Left lobe of liver (tissue), 2 donors: ENCODE measurements around the gene PLB1. TPM values are rescaled to one million over a fixed set of nuclear protein-coding genes. Genes with fewer than 3 reads are reported as not detected.

ENCODE experiments used
- ATAC-seq: fragments of 200-7000 bp; cut with Tn5 transposase; one replicate; pipeline ENCODE4 v1.9.1; 2020; ENCODE audit warnings: mild to moderate bottlenecking, moderate library complexity
- DNase-seq: peaks from one replicate; pipeline ENCODE4 v3.0.0-alpha.2; 2020; ENCODE audit warnings: low spot score
- total RNA-seq: library from RNA; stranded (reverse); gene quantifications from one replicate; pipeline ENCODE4 v1.2.1, GENCODE V29; 2021
- donor health status: DM: no; HTN: no; CAD: no; lungs with moderate emphysema.
- donor health status: DM: no; HTN: yes; CAD: no.

Gene PLB1, protein sequence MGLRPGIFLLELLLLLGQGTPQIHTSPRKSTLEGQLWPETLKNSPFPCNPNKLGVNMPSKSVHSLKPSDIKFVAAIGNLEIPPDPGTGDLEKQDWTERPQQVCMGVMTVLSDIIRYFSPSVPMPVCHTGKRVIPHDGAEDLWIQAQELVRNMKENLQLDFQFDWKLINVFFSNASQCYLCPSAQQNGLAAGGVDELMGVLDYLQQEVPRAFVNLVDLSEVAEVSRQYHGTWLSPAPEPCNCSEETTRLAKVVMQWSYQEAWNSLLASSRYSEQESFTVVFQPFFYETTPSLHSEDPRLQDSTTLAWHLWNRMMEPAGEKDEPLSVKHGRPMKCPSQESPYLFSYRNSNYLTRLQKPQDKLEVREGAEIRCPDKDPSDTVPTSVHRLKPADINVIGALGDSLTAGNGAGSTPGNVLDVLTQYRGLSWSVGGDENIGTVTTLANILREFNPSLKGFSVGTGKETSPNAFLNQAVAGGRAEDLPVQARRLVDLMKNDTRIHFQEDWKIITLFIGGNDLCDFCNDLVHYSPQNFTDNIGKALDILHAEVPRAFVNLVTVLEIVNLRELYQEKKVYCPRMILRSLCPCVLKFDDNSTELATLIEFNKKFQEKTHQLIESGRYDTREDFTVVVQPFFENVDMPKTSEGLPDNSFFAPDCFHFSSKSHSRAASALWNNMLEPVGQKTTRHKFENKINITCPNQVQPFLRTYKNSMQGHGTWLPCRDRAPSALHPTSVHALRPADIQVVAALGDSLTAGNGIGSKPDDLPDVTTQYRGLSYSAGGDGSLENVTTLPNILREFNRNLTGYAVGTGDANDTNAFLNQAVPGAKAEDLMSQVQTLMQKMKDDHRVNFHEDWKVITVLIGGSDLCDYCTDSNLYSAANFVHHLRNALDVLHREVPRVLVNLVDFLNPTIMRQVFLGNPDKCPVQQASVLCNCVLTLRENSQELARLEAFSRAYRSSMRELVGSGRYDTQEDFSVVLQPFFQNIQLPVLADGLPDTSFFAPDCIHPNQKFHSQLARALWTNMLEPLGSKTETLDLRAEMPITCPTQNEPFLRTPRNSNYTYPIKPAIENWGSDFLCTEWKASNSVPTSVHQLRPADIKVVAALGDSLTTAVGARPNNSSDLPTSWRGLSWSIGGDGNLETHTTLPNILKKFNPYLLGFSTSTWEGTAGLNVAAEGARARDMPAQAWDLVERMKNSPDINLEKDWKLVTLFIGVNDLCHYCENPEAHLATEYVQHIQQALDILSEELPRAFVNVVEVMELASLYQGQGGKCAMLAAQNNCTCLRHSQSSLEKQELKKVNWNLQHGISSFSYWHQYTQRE (N-terminal part only)
- total RNA-seq: 0.45 TPM

DNA sequence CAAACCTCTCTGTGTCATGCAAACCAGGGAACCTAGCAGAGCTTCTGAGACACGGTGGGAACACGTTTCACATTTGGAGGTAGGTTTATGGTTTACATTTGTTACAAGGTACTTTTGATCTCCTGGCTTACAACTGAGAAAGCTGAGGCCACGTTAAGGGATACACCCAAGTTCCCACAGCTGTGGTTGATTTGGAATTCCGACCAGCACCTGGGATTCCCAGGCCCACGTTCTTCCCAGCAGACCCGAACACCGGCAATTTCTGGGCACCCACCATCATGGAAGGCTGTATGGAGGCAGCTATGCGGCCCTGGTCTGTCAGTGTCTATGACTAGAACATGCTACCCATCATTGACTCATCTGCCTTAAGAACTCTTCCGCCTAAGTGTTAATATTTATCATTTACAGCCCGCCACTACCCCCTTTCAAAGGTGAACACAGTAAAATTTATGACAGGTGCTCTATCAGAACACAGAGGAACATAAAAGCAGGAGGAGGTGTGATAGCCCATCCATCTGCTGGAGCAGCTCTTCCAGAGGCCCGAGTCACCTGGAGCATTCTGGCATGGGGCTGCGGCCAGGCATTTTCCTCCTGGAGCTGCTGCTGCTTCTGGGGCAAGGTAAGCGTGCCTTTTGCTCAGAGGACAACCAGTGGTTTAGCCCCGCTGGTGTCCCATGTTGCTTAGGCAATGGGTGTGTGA, at the start of gene PLB1:
Gene PLB1, plus strand, starts transcription at position 510 of the 700 bp plus-strand sequence. Its CDS starts 55 bp downstream, at position 565.
- no peak for ATAC-seq
- no peak for DNase-seq

DNA sequence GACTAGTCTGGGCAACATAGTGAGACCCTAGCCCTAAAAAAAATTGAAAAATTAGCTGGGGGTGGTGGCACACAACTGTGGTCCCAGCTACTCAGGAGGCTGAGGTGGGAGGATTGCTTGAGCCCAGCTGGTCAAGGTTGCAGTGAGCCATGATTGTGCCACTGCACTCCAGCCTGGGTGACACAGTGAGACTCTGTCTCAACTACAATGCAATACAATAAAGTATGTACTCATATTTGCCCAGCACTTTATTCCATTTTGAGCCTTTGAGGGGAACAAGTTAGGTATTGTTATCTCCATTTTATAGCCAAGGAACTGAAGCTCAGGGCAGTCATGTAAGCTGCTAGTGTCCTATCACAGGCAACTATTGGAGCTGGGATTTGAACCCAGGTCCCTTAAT, 49.3 kb upstream of the PLB1 start:
- DNase-seq (no peak), ATAC-seq (no peak)

DNA sequence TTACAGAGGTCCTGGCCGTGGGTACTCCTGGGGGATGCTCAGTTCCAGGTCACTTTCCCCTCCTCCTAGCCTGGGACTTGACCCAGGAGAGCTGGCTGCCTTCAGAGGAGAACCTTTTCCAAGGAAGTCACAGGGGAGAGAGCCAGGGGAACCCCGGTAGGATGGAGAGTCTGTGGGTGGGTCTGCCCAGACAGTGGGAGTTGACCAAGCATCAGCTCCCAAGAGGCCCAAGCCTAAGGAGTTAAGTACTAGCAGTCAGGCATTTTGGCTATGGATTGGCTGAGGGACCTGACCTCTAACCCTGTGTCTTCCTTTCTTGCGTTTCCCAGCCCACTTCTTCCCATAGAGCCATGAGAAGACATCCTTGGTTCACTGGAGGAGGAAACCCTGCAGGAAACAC, 48.8 kb upstream of the PLB1 start:
- no peak for DNase-seq
- ATAC-seq: no peak

DNA sequence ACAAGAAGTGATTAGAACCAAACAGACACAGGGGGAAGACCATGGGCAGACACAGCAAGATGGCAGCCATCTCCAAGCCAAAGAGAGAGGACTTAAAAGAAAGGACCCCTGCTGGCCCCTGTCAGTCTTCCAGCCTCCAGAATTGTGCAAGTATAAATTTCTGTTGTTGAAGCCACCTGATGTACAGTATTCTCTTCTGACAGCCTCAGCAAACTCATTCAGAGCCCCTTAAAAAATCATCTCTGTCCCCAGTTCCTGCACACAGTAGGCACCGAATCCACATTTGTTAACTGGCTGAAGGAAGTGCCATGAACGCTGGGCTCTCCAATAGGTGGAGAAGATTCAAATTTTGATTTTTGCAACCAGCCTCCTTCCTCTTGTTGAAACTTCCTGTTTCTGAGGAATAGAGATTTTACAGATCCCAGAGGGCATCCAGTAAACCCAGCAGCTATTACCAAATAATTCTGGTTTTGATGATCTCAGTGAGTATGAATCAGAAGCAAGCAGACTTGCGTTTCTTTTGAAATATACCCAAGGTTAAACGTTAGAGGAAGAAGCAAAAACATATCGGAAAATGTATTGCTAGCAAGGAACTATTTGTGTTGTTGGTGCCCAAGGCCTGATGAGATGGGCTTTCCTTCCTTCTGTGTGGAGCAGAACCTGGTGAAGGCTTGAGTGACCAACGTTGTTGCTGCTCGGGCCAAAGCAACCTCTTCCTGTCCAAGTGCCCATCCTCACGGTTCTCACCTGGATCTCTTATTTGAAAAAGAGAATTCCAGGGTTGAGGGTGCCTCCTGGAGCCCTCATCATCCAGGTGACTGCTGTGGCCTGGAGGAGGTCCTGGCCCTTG, 47.7 kb upstream of the PLB1 start:
- DNase-seq (no peak), ATAC-seq (no peak)

DNA sequence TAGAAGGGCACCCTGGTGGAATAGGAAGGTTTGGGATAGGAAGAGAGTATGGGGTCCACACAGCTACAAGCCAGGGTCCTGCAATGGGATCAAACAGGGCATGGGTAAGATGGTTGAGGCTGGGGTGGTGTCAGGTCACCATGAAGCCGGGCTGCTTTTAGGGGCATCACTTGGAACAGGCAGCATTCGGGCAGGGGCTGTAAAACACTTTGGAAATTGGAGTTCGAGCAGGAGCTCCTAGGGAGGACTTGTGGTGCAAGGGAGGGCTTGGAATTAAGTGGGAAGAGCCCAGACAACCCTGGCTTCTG, 47.1 kb upstream of the PLB1 start:
- no peak for DNase-seq
- ATAC-seq: no peak

DNA sequence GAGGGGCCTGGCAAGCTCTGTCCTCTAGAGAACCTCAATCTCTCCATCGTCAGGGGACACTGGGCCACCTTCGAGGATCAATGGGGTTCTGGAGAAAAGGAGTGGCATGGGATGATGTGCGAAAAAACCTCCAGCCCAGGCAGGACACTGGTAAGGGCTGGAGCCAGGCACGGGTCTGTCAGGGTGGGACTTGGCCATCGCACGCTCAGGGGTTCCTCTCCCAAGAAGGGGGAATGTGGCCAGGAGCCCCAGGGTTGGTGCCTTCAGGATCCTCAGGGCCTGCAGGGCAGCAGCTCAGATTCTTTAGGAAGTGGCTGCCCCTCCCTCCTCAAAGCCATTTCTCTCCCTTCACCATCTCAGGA, 46.8 kb upstream of the PLB1 start:
- ATAC-seq: no peak
- DNase-seq: no peak

DNA sequence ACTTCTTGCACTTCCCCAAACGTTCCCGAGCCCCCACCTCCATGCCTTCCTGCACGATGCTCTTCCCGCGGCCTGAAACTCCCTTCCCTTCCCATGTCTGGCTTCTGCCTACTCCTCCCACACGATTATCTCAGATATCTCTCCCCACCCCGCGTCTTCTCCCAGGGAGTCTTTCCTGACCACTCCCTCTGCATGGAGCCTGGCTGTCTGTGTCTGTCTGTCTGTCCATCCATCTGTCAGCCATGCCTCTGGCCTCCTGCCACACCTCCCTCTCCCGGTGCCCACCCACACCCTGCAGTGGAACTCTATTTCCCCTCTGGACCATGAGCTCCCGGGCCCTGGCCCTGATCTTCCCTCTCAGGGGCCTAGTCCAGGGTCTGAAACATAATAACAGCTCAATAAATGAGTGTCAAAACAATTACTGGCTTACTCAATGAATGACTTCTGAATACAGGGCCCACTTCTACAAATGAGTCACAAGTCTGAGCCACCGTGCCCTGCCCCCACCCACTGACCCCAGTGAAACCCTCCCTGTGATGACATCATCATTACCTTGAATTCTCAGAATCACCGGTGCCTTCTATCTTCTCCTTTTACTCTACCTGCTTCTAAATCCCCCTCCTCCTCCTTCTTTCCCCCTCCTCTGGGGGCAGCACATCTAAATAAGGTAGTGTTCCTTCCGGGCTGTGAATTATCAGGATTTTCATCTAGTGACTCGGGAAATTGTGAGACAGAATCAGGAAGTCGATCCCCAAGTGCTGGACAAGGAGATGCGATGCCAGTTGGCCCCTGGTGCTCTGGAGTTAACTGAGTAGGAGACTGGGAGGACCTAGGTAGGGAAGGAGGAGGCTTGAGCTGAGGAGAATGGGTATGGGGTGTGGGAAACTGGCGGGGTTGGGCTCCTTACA, 46.1 kb upstream of the PLB1 start:
- DNase-seq (no peak), ATAC-seq (no peak)

DNA sequence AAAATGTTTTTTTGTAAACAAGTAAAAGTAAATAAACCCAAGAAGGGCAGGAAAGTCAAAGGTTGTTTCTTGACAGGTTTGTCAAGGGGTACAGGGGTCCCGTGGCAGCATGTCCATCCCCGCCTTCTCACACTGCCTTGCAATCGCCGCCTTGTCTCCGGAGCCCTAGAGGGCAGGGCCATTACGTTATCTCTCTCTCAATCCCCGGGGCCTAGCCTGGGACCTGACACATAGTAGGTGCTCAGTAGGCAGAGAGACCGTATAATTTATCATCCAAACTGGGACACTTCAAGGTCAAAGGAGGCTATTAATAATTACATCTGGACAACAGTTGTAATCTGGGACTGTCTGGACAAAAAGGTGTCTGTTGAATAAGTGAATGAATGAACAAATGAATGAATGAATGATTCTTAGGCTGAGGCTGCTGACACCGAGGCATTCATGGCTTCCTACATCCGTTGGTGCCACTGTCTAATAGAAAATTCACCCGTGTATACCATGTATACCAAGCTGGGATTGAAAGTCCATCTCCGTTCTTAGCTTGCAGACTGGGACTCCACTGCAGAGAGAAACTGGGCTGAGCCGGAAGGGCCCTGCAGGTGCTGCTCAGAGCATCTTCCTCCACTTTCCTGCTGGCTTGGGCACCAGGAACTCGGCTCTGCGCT, 44.8 kb upstream of the PLB1 start:
- ATAC-seq (no peak), DNase-seq (no peak)

DNA sequence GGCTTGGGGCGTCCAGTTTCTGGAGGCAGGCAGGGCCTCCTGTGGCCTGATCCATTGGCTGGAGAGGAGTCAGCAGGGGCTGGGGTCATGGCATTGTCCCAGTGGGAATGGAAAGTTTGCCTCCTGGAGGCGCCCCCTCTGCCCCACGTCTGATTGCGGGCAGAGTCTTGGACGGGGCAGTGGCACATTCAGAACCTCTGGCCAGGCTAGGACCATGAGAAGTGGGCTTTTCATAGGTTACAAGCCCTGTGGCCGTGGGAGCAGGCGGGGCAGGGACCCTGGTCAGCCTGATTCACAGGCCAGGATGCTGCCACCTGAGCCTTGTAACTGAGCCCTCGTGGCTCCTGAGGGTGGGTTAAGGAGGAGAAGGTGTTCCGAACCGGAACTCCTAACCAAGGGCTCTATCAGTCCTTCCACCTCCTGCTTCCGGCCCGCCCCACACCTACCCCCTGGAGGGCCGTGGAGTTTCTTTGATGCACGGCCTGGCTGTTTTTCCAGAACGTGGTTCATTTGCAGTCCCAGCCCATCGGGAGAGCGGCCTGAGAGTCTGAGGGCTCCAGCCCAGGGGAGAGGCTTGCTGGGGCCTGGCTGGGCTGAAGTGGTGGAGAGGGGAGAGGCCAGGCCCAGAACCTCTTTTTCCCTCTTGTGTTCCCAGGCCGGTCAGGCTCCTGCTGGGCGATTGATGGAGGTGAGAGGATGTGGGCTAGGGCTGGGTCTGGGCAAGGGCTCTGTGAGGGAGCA, 43.9 kb upstream of the PLB1 start:
- no peak for DNase-seq
- ATAC-seq: no peak

DNA sequence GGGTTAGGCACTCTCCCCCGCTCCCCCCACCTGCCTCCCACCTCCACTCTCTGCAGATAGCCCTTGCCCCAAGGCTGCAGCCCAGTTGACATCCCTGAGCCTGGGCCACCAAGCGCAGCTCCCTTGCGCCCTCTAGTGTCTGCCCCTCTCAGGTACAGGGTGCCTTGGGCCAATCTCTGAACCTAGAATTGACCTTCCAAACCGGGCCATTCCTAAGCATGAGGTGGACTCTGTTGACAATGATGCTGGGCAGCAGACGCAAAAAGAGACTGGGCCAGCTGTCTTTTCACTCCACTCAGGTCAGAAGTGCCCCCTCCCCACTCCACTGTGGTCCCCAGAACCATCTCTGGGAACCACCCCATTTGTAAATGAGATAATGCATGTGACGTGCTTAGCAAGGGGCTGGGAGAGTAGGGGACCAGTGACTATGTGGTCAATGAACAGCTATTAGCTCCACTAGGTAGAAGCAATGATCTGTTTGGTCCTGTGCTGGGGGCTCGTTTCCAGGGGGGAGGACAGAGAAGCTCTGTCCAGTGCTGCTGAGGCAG, 43.3 kb upstream of the PLB1 start:
- ATAC-seq: peak; percentile 98
- peak; percentile 77 for DNase-seq

DNA sequence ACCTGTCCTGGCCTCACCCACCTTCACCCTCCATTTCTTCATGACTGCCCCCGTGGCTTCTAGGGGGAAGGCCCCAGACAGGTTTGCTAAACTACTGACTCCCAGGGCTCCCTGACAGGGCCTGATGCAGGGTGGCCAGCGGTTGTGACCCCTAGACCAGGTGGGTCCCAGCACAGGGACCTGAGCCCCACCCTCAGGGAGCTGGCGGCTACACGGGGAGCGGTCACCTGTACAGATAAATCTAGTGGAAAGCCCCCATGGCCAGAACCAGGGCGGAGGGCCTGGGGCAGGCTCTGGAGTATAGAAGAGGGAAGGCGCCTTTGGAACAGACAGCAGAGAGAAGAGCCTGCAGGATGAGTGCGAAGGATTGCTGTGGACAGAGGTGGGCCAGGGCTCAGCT, 42.5 kb upstream of the PLB1 start:
- no peak for ATAC-seq
- no peak for DNase-seq

DNA sequence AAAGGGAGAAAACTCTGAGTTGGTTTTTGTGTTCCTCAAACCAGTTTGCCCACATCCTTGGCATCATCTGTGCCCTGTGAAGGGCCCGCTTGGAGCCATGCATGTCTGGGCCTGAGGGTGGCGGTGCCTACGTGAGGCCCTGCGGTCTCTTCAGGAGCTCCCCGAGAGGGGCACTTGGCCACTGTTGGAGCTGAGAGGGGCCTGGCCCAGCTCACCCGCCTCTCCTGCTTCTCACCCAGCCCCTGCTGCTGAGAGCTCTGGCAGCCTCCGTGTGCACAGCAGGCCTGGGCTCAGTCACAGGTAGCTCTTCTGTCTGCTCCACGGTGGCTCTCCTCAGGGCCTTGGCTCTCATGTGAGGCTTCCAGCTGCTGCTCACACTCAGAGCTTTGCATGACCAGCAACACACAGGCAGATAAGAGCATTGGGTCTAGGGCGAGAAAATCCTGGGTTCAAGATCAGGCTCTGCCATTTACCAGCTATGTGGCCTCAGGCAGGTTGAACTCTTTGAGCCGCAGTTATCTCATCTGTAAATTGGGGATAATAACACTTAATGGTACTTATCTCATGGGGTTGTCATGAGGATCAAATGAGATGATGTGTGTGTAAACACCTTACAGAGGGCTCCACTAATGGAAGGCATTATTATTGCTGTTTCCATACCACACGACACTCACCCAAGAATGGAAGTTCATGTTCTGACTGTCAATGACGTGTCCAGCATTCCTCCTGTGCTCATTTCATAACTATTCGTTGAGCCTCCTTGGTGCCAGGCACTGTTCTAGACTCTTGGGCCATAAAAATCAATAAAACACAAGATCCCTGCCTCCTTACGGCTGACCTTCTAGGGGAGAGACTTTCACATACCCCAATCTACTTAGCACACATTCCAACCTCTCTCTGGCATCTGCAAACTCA, 41.6 kb upstream of the PLB1 start:
- DNase-seq: no peak
- ATAC-seq: no peak

DNA sequence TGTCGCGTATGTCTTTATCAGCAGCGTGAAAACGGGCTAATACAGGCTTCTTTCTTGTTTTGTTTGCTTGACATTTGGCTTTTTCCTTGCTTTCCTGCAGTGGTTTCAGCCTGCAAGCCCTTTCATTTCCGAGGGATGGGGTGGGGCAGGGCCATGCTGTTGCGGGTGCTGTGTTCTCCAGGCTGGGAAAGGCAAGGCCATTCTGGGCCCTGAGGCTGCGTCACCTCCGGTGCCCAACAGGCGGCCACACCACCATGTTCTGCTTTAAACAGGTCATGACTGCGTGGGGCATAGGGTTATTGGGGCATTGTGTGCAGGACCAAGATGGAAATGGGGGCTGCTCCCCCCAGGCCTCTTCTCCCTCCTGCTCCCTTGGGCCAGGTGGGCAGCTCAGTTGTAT, 38.6 kb upstream of the PLB1 start:
- ATAC-seq (no peak), DNase-seq (no peak)

DNA sequence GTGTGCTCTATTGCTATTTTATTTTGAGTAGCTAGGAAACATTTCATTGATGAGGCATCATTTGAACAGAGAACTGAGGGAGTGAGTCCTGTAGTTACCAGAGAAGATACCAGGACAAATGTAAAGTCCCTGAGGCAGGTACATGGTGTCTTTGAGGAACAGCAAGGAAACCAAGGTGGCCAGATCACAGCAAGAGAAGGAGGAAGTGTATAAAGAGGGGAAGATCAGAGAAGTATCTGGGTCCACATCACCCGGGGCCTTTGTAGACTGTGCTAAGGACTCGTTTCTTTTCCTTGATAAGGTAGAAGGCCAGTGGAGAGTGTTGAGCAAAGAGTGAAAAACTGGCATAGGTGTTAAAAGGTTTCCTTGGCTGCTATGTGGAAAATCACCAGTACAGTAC, 34.8 kb upstream of the PLB1 start:
- DNase-seq (no peak), ATAC-seq (no peak)

DNA sequence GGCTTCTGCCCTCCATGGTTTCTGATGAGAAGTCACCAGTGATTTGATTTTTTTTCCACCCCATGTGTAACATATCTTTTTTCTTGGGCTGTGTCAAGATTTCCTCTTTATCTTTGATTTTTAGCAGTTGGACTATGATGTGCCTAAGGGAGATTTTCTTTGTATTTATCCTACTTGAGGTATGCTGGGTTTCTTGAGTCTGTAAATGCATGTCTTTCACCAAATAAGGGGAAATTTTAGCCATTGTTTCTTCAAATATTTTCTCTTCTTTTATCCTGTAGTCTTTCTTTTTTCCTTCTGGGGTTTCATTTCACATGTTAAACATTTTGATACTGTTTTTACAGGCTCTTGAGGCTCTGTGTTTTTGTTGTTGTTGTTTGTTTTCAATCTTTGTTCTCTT, 33.7 kb upstream of the PLB1 start:
- DNase-seq (no peak), ATAC-seq (no peak)

DNA sequence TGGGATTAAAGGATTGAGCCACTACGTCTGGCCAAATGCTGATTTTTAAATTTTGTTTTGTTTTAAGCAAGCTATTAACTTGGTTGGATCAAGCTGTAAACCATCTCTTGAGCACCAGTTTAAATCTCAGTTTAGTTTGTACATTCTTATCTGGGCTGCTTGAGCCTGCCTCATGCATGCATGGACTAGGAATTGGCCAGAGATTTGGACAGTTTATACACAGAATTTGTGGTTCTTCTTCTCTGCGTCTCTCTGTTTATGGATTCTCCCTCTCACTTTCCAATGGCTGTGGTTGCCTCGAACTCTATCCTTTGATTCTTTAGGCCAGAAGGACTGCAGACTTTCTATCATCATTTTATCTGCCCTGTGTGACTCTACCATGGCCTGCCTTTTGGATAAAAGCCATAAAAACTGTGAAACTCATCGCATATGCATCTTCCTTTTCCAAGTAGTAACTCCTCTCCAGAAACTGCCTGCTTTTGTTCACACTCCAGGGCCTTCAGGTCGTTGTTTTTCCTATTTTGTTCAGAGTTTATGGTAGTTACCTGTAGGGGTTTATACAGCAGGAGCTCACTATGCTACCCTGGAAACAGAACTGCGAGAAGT, 32.5 kb upstream of the PLB1 start:
- no peak for ATAC-seq

More for the DNA sequence above, 32.5 kb upstream of the PLB1 start:
- no peak for DNase-seq
